ENCODE data around the gene MT1A. TPM values are rescaled to one million over a fixed set of nuclear protein-coding genes. Genes with fewer than 3 reads are reported as not detected.

The MT1A gene
- total and polyA plus RNA-seq, 2 of the 8 experiments (the other 6 are each of a cell fraction or from before 2014, with no cell fraction given) = not detected

GRCh38 chr16:56681939-56682702, 43.7 kb downstream of the MT1A start, which contains the start of gene MT1X (continued):
- TF ChIP-seq, protein P1, sequence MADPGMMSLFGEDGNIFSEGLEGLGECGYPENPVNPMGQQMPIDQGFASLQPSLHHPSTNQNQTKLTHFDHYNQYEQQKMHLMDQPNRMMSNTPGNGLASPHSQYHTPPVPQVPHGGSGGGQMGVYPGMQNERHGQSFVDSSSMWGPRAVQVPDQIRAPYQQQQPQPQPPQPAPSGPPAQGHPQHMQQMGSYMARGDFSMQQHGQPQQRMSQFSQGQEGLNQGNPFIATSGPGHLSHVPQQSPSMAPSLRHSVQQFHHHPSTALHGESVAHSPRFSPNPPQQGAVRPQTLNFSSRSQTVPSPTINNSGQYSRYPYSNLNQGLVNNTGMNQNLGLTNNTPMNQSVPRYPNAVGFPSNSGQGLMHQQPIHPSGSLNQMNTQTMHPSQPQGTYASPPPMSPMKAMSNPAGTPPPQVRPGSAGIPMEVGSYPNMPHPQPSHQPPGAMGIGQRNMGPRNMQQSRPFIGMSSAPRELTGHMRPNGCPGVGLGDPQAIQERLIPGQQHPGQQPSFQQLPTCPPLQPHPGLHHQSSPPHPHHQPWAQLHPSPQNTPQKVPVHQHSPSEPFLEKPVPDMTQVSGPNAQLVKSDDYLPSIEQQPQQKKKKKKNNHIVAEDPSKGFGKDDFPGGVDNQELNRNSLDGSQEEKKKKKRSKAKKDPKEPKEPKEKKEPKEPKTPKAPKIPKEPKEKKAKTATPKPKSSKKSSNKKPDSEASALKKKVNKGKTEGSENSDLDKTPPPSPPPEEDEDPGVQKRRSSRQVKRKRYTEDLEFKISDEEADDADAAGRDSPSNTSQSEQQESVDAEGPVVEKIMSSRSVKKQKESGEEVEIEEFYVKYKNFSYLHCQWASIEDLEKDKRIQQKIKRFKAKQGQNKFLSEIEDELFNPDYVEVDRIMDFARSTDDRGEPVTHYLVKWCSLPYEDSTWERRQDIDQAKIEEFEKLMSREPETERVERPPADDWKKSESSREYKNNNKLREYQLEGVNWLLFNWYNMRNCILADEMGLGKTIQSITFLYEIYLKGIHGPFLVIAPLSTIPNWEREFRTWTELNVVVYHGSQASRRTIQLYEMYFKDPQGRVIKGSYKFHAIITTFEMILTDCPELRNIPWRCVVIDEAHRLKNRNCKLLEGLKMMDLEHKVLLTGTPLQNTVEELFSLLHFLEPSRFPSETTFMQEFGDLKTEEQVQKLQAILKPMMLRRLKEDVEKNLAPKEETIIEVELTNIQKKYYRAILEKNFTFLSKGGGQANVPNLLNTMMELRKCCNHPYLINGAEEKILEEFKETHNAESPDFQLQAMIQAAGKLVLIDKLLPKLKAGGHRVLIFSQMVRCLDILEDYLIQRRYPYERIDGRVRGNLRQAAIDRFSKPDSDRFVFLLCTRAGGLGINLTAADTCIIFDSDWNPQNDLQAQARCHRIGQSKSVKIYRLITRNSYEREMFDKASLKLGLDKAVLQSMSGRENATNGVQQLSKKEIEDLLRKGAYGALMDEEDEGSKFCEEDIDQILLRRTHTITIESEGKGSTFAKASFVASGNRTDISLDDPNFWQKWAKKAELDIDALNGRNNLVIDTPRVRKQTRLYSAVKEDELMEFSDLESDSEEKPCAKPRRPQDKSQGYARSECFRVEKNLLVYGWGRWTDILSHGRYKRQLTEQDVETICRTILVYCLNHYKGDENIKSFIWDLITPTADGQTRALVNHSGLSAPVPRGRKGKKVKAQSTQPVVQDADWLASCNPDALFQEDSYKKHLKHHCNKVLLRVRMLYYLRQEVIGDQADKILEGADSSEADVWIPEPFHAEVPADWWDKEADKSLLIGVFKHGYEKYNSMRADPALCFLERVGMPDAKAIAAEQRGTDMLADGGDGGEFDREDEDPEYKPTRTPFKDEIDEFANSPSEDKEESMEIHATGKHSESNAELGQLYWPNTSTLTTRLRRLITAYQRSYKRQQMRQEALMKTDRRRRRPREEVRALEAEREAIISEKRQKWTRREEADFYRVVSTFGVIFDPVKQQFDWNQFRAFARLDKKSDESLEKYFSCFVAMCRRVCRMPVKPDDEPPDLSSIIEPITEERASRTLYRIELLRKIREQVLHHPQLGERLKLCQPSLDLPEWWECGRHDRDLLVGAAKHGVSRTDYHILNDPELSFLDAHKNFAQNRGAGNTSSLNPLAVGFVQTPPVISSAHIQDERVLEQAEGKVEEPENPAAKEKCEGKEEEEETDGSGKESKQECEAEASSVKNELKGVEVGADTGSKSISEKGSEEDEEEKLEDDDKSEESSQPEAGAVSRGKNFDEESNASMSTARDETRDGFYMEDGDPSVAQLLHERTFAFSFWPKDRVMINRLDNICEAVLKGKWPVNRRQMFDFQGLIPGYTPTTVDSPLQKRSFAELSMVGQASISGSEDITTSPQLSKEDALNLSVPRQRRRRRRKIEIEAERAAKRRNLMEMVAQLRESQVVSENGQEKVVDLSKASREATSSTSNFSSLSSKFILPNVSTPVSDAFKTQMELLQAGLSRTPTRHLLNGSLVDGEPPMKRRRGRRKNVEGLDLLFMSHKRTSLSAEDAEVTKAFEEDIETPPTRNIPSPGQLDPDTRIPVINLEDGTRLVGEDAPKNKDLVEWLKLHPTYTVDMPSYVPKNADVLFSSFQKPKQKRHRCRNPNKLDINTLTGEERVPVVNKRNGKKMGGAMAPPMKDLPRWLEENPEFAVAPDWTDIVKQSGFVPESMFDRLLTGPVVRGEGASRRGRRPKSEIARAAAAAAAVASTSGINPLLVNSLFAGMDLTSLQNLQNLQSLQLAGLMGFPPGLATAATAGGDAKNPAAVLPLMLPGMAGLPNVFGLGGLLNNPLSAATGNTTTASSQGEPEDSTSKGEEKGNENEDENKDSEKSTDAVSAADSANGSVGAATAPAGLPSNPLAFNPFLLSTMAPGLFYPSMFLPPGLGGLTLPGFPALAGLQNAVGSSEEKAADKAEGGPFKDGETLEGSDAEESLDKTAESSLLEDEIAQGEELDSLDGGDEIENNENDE (IDR thresholded peaks at IDR 0.05; ENCODE audit: insufficient replicate concordance, low read length) = no peak
- no peak for TF ChIP-seq GABPA (IDR thresholded peaks at IDR 0.05; ENCODE audit: borderline replicate concordance, insufficient read depth, low read length)
- no peak for TF ChIP-seq RAD21 (IDR thresholded peaks at IDR 0.05 in 1 of 2, conservative IDR thresholded peaks at IDR 0.05 in 1 of 2; ENCODE audit: low read depth in 2 of 2, low read length in 2 of 2)
- TF ChIP-seq RBBP5 (IDR thresholded peaks at IDR 0.05; ENCODE audit: borderline replicate concordance, low read depth, low read length) = peak; percentile 41; the same call in 1 of the 2 replicates
- no peak for TF ChIP-seq CHD2 (IDR thresholded peaks at IDR 0.05; ENCODE audit: low read length)
- no peak for TF ChIP-seq POU5F1 (IDR thresholded peaks at IDR 0.05; ENCODE audit: low read depth, low read length)
- TF ChIP-seq POLR2A (IDR thresholded peaks at IDR 0.05; ENCODE audit: control extremely low read depth in 1 of 2, low read depth in 2 of 2, low read length in 2 of 2) = peak in 1 of 2 experiments; percentile 61; a peak in 2 of 3 replicates
- no peak for TF ChIP-seq SRF (IDR thresholded peaks at IDR 0.05; ENCODE audit: low read depth, low read length)
- peak; percentile 86 for TF ChIP-seq KDM4A (IDR thresholded peaks at IDR 0.05; ENCODE audit: low read depth, low read length, severe bottlenecking)
- TF ChIP-seq SAP30 (IDR thresholded peaks at IDR 0.05; ENCODE audit: insufficient read depth, insufficient replicate concordance, low read length) = no peak

Data from H1 (cell line).